NCI-H1694 treated with DMSO at 0.1 percent for 48 hours (cell line): ENCODE data around the gene MCCC1.

Experiments
- DNase-seq: peaks from one replicate; lab custom pipeline; 2025; lab: John Stamatoyannopoulos, UW

MCCC1 gene

GRCh38 chr3:182981038-182981380 lies 118.3 kb downstream of the MCCC1 start:
- DNase-seq: no peak

GRCh38 chr3:182980204-182981037 lies 118.9 kb downstream of the MCCC1 start, which contains the start of gene DCUN1D1:
Gene DCUN1D1 (minus strand): TSS chr3:182980538. CDS start chr3:182980489, 49 bp downstream.
- DNase-seq: peak; percentile 58

GRCh38 chr3:182979674-182980191 lies 119.6 kb downstream of the MCCC1 start:
- DNase-seq: no peak

- DNase-seq: no peak
Observed at GRCh38 chr3:182979103-182979673, 120.1 kb downstream of the MCCC1 start.

GRCh38 chr3:182978387-182978786 lies 120.9 kb downstream of the MCCC1 start:
- DNase-seq: no peak

GRCh38 chr3:182973047-182973446 lies 126.2 kb downstream of the MCCC1 start:
- DNase-seq: no peak

- no peak for DNase-seq
Observed at GRCh38 chr3:182972387-182972786, 126.9 kb downstream of the MCCC1 start.

GRCh38 chr3:182971637-182972036 lies 127.7 kb downstream of the MCCC1 start:
- no peak for DNase-seq

- DNase-seq: no peak
Observed at GRCh38 chr3:182970811-182971418, 128.4 kb downstream of the MCCC1 start.

GRCh38 chr3:182969853-182970252 lies 129.4 kb downstream of the MCCC1 start:
- no peak for DNase-seq

- DNase-seq: no peak
Observed at GRCh38 chr3:182969277-182969676, 130.0 kb downstream of the MCCC1 start.

- DNase-seq: no peak
Observed at GRCh38 chr3:182967218-182968204, 131.8 kb downstream of the MCCC1 start.

- DNase-seq: no peak
Observed at GRCh38 chr3:182965861-182966366, 133.4 kb downstream of the MCCC1 start.
